GM13976 (cell line): ENCODE measurements around the gene RASGRF2.

Experiments
- DNase-seq: peaks from one replicate; pipeline ENCODE4 v3.0.0; 2012; ENCODE audit warnings: low spot score
- CTCF ChIP-seq: IDR thresholded peaks from 2 replicates; pipeline ENCODE4 v1.5.1; 2012; ENCODE audit warnings: borderline replicate concordance, mild to moderate bottlenecking; ENCODE audit not compliant: insufficient read depth; ENCODE audit errors: extremely low read depth, missing control alignments, control extremely low read depth
- in situ Hi-C: fragments of 300-500 bp; cut with MboI; formaldehyde crosslinking; loops from one replicate; pipeline ENCODE4 v1.12.0; 2022; ENCODE audit warnings: low sequenced_read_pairs, mixed read lengths, inconsistent platforms; ENCODE audit not compliant: unreplicated experiment

The RASGRF2 gene

GRCh38 chr5:80920333-80920732, 39.8 kb upstream of the RASGRF2 start:
- no peak for DNase-seq
- in situ Hi-C loops = no loop called here

GRCh38 chr5:80921026-80921425, 39.1 kb upstream of the RASGRF2 start:
- TF ChIP-seq CTCF = no peak
- in situ Hi-C loops = no loop called here
- no peak for DNase-seq

More at GRCh38 chr5:80920333-80920732, 39.8 kb upstream of the RASGRF2 start:
- TF ChIP-seq CTCF = no peak

GRCh38 chr5:80925931-80926330, 34.2 kb upstream of the RASGRF2 start:
- TF ChIP-seq CTCF = no peak

GRCh38 chr5:80926536-80926935, 33.6 kb upstream of the RASGRF2 start:
- DNase-seq = no peak
- in situ Hi-C loops = no loop called here
- no peak for TF ChIP-seq CTCF

More at GRCh38 chr5:80925931-80926330, 34.2 kb upstream of the RASGRF2 start:
- DNase-seq = no peak
- in situ Hi-C loops = no loop called here

GRCh38 chr5:80926979-80927656, 33.0 kb upstream of the RASGRF2 start:
- no peak for DNase-seq
- no peak for TF ChIP-seq CTCF
- in situ Hi-C loops = no loop called here

- no peak for DNase-seq
- in situ Hi-C loops = no loop called here
- TF ChIP-seq CTCF = no peak
Measured at GRCh38 chr5:80928073-80928472, 32.1 kb upstream of the RASGRF2 start.
